ENCODE results near the gene ZNF800. TPM values are rescaled to one million over a fixed set of nuclear protein-coding genes. Genes with fewer than 3 reads are reported as not detected.

The ZNF800 gene
- polyA plus RNA-seq, 1 of the 3 experiments (the other 2 are of a cell fraction) = 9.2 TPM

DNA sequence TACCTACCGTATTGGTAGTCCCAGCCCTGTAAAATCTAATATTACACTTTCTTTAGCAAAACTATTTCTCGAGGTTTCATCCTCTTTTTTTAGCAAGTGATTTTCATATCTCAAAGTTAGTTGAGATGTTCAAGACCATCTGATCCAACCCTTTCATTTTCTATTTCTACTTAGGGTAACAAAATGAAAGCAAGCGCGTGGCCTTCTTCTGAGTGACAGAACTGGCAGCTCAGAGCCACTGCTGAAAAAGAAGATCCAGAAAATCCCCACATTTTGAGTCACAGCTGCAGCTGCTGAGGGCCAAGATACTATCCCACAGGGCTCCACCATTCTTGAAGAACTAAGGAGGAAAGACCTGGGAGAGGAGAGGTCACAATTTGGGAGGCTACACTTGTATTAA, 24.8 kb upstream of the ZNF800 start:
- no peak overlapping the region for H3K4me2 ChIP-seq
- CTCF ChIA-PET = interaction anchor here (0.7 to 1.5 kb wide), 2 partner anchors 26 to 462 kb away, joined by 3 to 4 read pairs; no protein-coding TSS in a partner anchor
- WGBS (ENCODE audit: low lambda C conversion rate) = 64% methylated on average over 4 of the region's 4 CpGs
- TF ChIP-seq SMC3 (IDR thresholded peaks at IDR 0.05; ENCODE audit: low read depth, low read length) (no peak), USF1 (IDR thresholded peaks at IDR 0.05; ENCODE audit: borderline replicate concordance, low read depth) (no peak), TAF1 (IDR thresholded peaks at IDR 0.05; ENCODE audit: borderline replicate concordance, low read depth, low read length) (no peak), EZH2phosphoT487 (IDR thresholded peaks at IDR 0.05; ENCODE audit: borderline replicate concordance, low read depth) (no peak), SIN3A (IDR thresholded peaks at IDR 0.05; ENCODE audit: borderline replicate concordance, low read depth, low read length) (no peak), MEF2A (IDR thresholded peaks at IDR 0.05; ENCODE audit: borderline replicate concordance, low read depth) (no peak), POLR2AphosphoS5 (IDR thresholded peaks at IDR 0.05; ENCODE audit: low read depth, low read length) (no peak), TCF12 (IDR thresholded peaks at IDR 0.05) (no peak), NRF1 (IDR thresholded peaks at IDR 0.05; ENCODE audit: low read depth, low read length) (no peak), REST (IDR thresholded peaks at IDR 0.05; ENCODE audit: low read depth, low read length) (no peak), MXI1 (IDR thresholded peaks at IDR 0.05; ENCODE audit: low read depth, low read length) (no peak), JUND (IDR thresholded peaks at IDR 0.05) (no peak)
- TF ChIP-seq, protein P1, sequence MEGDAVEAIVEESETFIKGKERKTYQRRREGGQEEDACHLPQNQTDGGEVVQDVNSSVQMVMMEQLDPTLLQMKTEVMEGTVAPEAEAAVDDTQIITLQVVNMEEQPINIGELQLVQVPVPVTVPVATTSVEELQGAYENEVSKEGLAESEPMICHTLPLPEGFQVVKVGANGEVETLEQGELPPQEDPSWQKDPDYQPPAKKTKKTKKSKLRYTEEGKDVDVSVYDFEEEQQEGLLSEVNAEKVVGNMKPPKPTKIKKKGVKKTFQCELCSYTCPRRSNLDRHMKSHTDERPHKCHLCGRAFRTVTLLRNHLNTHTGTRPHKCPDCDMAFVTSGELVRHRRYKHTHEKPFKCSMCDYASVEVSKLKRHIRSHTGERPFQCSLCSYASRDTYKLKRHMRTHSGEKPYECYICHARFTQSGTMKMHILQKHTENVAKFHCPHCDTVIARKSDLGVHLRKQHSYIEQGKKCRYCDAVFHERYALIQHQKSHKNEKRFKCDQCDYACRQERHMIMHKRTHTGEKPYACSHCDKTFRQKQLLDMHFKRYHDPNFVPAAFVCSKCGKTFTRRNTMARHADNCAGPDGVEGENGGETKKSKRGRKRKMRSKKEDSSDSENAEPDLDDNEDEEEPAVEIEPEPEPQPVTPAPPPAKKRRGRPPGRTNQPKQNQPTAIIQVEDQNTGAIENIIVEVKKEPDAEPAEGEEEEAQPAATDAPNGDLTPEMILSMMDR (IDR thresholded peaks at IDR 0.05) = no peak
- no peak for DNase-seq
- no peaks in the 10 kb centered on the region for H3K27me3 ChIP-seq (ENCODE audit: insufficient read depth)
- H3K79me2 ChIP-seq (ENCODE audit: insufficient read depth) = no peaks in the 10 kb centered on the region
- no peak overlapping the region for H3K9ac ChIP-seq
- no peaks in the 10 kb centered on the region for H3K4me1 ChIP-seq (ENCODE audit: control insufficient read depth in 1 of 2, insufficient read depth in 2 of 2, low read depth in 1 of 2, low read length in 1 of 2)
- no peaks in the 10 kb centered on the region for H3K9me3 ChIP-seq
- H4K20me1 ChIP-seq (ENCODE audit: insufficient read depth) = no peaks in the 10 kb centered on the region
- H2AFZ ChIP-seq (ENCODE audit: low read depth) = no peak overlapping the region
- POLR2A ChIA-PET = no interaction called here
- H3K27ac ChIP-seq (ENCODE audit: low read depth in 2 of 2, low read length in 1 of 2) = no peak overlapping the region
- H3K9me2 ChIP-seq = no peaks in the 10 kb centered on the region
- H3K36me3 ChIP-seq (replicated peaks in 1 of 2; ENCODE audit: control insufficient read depth in 1 of 2, insufficient read depth in 2 of 2, low read length in 1 of 2) = no peaks in the 10 kb centered on the region
- H3K4me3 ChIP-seq (ENCODE audit: low read depth in 2 of 2, low read length in 1 of 2) = no peak overlapping the region
- H3F3A ChIP-seq (replicated peaks; ENCODE audit: insufficient read depth) = no peaks in the 10 kb centered on the region
